H9 (cell line): ENCODE results near the gene CLPTM1L. TPM values are rescaled to one million over a fixed set of nuclear protein-coding genes. Genes with fewer than 3 reads are reported as not detected.

Experiments used
- DNase-seq: peaks from one replicate; pipeline ENCODE4 v3.0.0-alpha.2; 2017
- H2AFZ ChIP-seq: one replicate; pipeline ENCODE4 v1.6.1; 2013; ENCODE audit warnings: mild to moderate bottlenecking, low read length, control low read depth, moderate library complexity
- H2AK5ac ChIP-seq: 2 replicates; pipeline ENCODE4 v1.6.1; 2013; ENCODE audit warnings: low read length, control low read depth, mixed read lengths; ENCODE audit not compliant: insufficient read length
- H2BK120ac ChIP-seq: one replicate; pipeline ENCODE4 v1.6.1; 2013; ENCODE audit warnings: low read depth, mild to moderate bottlenecking, low read length, control low read depth, inconsistent platforms; ENCODE audit not compliant: poor library complexity, severe bottlenecking
- H2BK12ac ChIP-seq: 2 replicates; pipeline ENCODE4 v1.6.1; 2013; ENCODE audit warnings: low read length, control low read depth, mixed read lengths, low read depth; ENCODE audit not compliant: insufficient read length
- H2BK15ac ChIP-seq: 2 replicates; pipeline ENCODE4 v1.6.1; 2013; ENCODE audit warnings: low read depth, low read length, control low read depth
- H2BK20ac ChIP-seq: one replicate; pipeline ENCODE4 v1.6.1; 2013; ENCODE audit warnings: low read depth, mild to moderate bottlenecking, low read length, control low read depth, inconsistent platforms; ENCODE audit not compliant: poor library complexity, severe bottlenecking
- H2BK5ac ChIP-seq: 2 replicates; pipeline ENCODE4 v1.6.1; 2013; ENCODE audit warnings: low read length, control low read depth, mixed read lengths; ENCODE audit not compliant: insufficient read length
- H3K14ac ChIP-seq: 2 replicates; pipeline ENCODE4 v1.6.1; 2013; ENCODE audit warnings: low read length, control low read depth; ENCODE audit not compliant: insufficient read depth
- H3K18ac ChIP-seq: 2 replicates; pipeline ENCODE4 v1.6.1; 2013; ENCODE audit warnings: low read depth, mild to moderate bottlenecking, mixed read lengths, low read length, control low read depth; ENCODE audit not compliant: insufficient read length
- H3K23ac ChIP-seq: 2 replicates; pipeline ENCODE4 v1.6.1; 2013; ENCODE audit warnings: low read length, control low read depth, mixed read lengths, low read depth; ENCODE audit not compliant: insufficient read length
- H3K23me2 ChIP-seq: 2 replicates; pipeline ENCODE4 v1.6.1; 2013; ENCODE audit warnings: low read depth, mild to moderate bottlenecking, mixed read lengths, low read length, control low read depth; ENCODE audit not compliant: insufficient read length, poor library complexity, severe bottlenecking
- H3K27ac ChIP-seq: 2 replicates; pipeline ENCODE4 v1.5.1; 2013; ENCODE audit warnings: low read length, control low read depth, mixed read lengths, low read depth; ENCODE audit not compliant: insufficient read length
- H3K27me3 ChIP-seq: 2 replicates; pipeline ENCODE4 v1.6.1; 2013; ENCODE audit warnings: low read length, control low read depth, inconsistent platforms; ENCODE audit not compliant: insufficient read depth
- H3K4ac ChIP-seq: 2 replicates; pipeline ENCODE4 v1.6.1; 2013; ENCODE audit warnings: low read depth, mild to moderate bottlenecking, control low read depth, inconsistent platforms, low read length, moderate library complexity
- H3K4me1 ChIP-seq: 2 replicates; pipeline ENCODE4 v1.6.1; 2013; ENCODE audit warnings: low read length, control low read depth, inconsistent platforms; ENCODE audit not compliant: insufficient read depth
- H3K4me2 ChIP-seq: 2 replicates; pipeline ENCODE4 v1.6.1; 2013; ENCODE audit warnings: low read length, control low read depth, mixed read lengths; ENCODE audit not compliant: insufficient read length, insufficient read depth
- H3K56ac ChIP-seq: 2 replicates; pipeline ENCODE4 v1.6.1; 2013; ENCODE audit warnings: low read depth, mild to moderate bottlenecking, mixed read lengths, low read length, control low read depth; ENCODE audit not compliant: insufficient read length
- H3K79me1 ChIP-seq: 2 replicates; pipeline ENCODE4 v1.6.1; 2013; ENCODE audit warnings: low read depth, mild to moderate bottlenecking, moderate library complexity, low read length, control low read depth, inconsistent platforms; ENCODE audit not compliant: insufficient read depth, poor library complexity, severe bottlenecking
- H3K79me2 ChIP-seq: 2 replicates; pipeline ENCODE4 v1.6.1; 2013; ENCODE audit warnings: low read length, control low read depth, inconsistent platforms; ENCODE audit not compliant: insufficient read depth
- H3K9ac ChIP-seq: 2 replicates; pipeline ENCODE4 v1.6.1; 2013; ENCODE audit warnings: low read length, control low read depth, mixed read lengths; ENCODE audit not compliant: insufficient read length; ENCODE audit errors: extremely low read depth
- H3K9me3 ChIP-seq: one replicate; pipeline ENCODE4 v1.6.1; 2013; ENCODE audit warnings: low read depth, low read length, inconsistent platforms; ENCODE audit not compliant: control insufficient read depth
- H3T11ph ChIP-seq: one replicate; pipeline ENCODE4 v1.6.1; 2013; ENCODE audit warnings: mild to moderate bottlenecking, low read length, control low read depth, inconsistent platforms
- H4K20me1 ChIP-seq: one replicate; pipeline ENCODE4 v1.6.1; 2013; ENCODE audit not compliant: control insufficient read depth, insufficient read length, insufficient read depth
- H4K5ac ChIP-seq: 2 replicates; pipeline ENCODE4 v1.6.1; 2013; ENCODE audit warnings: low read depth, mild to moderate bottlenecking, mixed read lengths, low read length, control low read depth; ENCODE audit not compliant: insufficient read length
- H4K8ac ChIP-seq: replicated peaks from 2 replicates; pipeline ENCODE4 v1.6.1; 2013; ENCODE audit warnings: low read length, control low read depth, mixed read lengths, low read depth; ENCODE audit not compliant: insufficient read length
- H4K91ac ChIP-seq: 2 replicates; pipeline ENCODE4 v1.6.1; 2013; ENCODE audit warnings: low read depth, mild to moderate bottlenecking, moderate library complexity, mixed read lengths, low read length, control low read depth; ENCODE audit not compliant: insufficient read length
- H3K27ac Mint-ChIP-seq, 3 experiments: 2 replicates in 2 of 3; 3 replicates in 1 of 3; pipeline ENCODE4 v1.8.0; 2020 to 2021; ENCODE audit warnings: mixed read lengths in 3 of 3, mild to moderate bottlenecking in 1 of 3, moderate library complexity in 1 of 3
- H3K27me3 Mint-ChIP-seq: 2 replicates; pipeline ENCODE4 v1.8.0; 2021; ENCODE audit warnings: low read depth, mild to moderate bottlenecking, moderate library complexity, mixed read lengths
- H3K36me3 Mint-ChIP-seq, 3 experiments: 2 replicates in 2 of 3; 3 replicates in 1 of 3; pipeline ENCODE4 v1.8.0; 2020 to 2021; ENCODE audit warnings: low read depth in 3 of 3, mixed read lengths in 3 of 3; ENCODE audit not compliant: insufficient read depth in 1 of 3
- H3K4me1 Mint-ChIP-seq, 2 experiments: 2 replicates each; pipeline ENCODE4 v1.8.0; 2020; ENCODE audit warnings: mixed read lengths in 2 of 2
- H3K4me3 Mint-ChIP-seq, 2 experiments: 2 replicates in 1 of 2; 3 replicates in 1 of 2; pipeline ENCODE4 v1.8.0; 2020 to 2021; ENCODE audit warnings: mild to moderate bottlenecking in 2 of 2, mixed read lengths in 2 of 2, moderate library complexity in 1 of 2
- H3K9me3 Mint-ChIP-seq, 2 experiments: 2 replicates in 1 of 2; 3 replicates in 1 of 2; pipeline ENCODE4 v1.8.0; 2020; ENCODE audit warnings: mild to moderate bottlenecking in 2 of 2, mixed read lengths in 2 of 2, moderate library complexity in 1 of 2
- WGBS: extraction: QIAGEN DNeasy Blood & Tissue Kit; methylation state at CpG from one replicate; pipeline ENCODE4 v1.1.7; 2013; ENCODE audit warnings: missing lambda C conversion rate, low lambda C conversion rate, mixed read lengths; ENCODE audit not compliant: insufficient read length; ENCODE audit errors: extremely low coverage; 5-methylcytosine and 5-hydroxymethylcytosine counted together
- total RNA-seq: library from RNA; stranded (reverse); gene quantifications from 2 replicates; pipeline ENCODE4 v1.2.1, GENCODE V29; 2021
- TF ChIP-seq, protein P1 (sequence below): fragments of 200-600 bp; sonication (generic); conservative IDR thresholded peaks from 3 replicates; pipeline ENCODE4 v1.8.0; 2021; ENCODE audit warnings: antibody characterized with exemption, mild to moderate bottlenecking

The CLPTM1L gene
- total RNA-seq, 1 experiment from 2014 or later: 108 TPM

DNA sequence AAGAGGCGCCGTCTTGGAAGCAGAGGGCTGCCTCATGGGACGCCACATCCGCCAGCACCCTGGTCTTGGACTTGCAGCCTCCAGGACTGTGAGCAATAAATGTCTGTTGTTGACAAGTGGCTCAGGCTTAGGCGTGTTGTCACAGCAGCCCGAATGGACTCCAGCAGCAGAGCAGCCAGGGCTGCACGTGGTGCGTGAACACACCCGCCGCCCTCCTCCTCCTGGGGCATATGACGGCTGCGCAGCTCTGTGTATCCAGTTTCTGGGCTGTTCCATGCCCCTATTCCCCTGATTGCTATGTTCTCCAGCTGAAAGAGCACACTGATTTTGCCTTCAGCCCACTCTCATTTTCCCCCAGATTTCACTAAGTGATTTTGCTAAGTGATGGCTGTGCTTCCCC, 36.0 kb upstream of the CLPTM1L start:
- Histone ChIP-seq H4K91ac (no peak overlapping the region), H3K79me1 (no peaks in the 10 kb centered on the region), H3K9ac (no peak overlapping the region), H4K8ac (no peak overlapping the region), H3K79me2 (no peaks in the 10 kb centered on the region), H2BK15ac (no peak overlapping the region), H2BK12ac (no peak overlapping the region), H3K4ac (no peak overlapping the region), H2BK20ac (no peak overlapping the region), H2BK5ac (no peak overlapping the region), H3T11ph (no peak overlapping the region), H3K56ac (no peak overlapping the region), H3K23me2 (no peaks in the 10 kb centered on the region), H2AFZ (no peak overlapping the region), H3K23ac (no peak overlapping the region), H3K9me3 (no peaks in the 10 kb centered on the region), H3K4me2 (no peak overlapping the region), H3K4me1 (no peaks in the 10 kb centered on the region; the same call in 1 of the 2 replicates), H3K14ac (no peak overlapping the region), H3K27me3 (peaks cover 3% of the 10 kb centered on the region; the same call in 1 of the 2 replicates), H4K20me1 (peaks cover 2% of the 10 kb centered on the region), H2BK120ac (no peak overlapping the region), H2AK5ac (no peak overlapping the region), H3K18ac (no peak overlapping the region), H3K27ac (no peak overlapping the region), H4K5ac (no peak overlapping the region)
- Mint-ChIP-seq H3K27me3 (peaks cover 78% of the 10 kb centered on the region), H3K9me3 (peaks cover 13 to 14% of the 10 kb centered on the region in 2 experiments), H3K27ac (no peak overlapping the region), H3K4me1 (peaks cover 7 to 9% of the 10 kb centered on the region in 2 experiments), H3K4me3 (no peak overlapping the region; a peak in 1 of 5 replicates), H3K36me3 (peaks cover 0 to 10% (median 2%) of the 10 kb centered on the region in 3 experiments; a peak in 4 of 7 replicates)
- TF ChIP-seq, protein P1, sequence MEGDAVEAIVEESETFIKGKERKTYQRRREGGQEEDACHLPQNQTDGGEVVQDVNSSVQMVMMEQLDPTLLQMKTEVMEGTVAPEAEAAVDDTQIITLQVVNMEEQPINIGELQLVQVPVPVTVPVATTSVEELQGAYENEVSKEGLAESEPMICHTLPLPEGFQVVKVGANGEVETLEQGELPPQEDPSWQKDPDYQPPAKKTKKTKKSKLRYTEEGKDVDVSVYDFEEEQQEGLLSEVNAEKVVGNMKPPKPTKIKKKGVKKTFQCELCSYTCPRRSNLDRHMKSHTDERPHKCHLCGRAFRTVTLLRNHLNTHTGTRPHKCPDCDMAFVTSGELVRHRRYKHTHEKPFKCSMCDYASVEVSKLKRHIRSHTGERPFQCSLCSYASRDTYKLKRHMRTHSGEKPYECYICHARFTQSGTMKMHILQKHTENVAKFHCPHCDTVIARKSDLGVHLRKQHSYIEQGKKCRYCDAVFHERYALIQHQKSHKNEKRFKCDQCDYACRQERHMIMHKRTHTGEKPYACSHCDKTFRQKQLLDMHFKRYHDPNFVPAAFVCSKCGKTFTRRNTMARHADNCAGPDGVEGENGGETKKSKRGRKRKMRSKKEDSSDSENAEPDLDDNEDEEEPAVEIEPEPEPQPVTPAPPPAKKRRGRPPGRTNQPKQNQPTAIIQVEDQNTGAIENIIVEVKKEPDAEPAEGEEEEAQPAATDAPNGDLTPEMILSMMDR: no peak
- no peak for DNase-seq
- WGBS: no CpG with 5 or more reads among the region's 12 CpGs
